OCI-LY1 (cell line): ENCODE data around the gene MRPL10.

Source experiments
- H2AFZ ChIP-seq: fragments of 200-600 bp; sonication (generic), shearing (Covaris generic); 2 replicates; pipeline ENCODE4 v1.6.0; 2014; ENCODE audit warnings: antibody characterized with exemption, mild to moderate bottlenecking, low read length
- H3F3A ChIP-seq: fragments of 200-600 bp; sonication (generic), shearing (Covaris generic); 2 replicates; pipeline ENCODE4 v1.6.0; 2014; ENCODE audit warnings: mild to moderate bottlenecking, antibody characterized with exemption, low read length, moderate library complexity; ENCODE audit not compliant: insufficient read depth
- H3K27ac ChIP-seq: fragments of 200-600 bp; sonication (generic); 2 replicates; pipeline ENCODE4 v1.5.1; 2014; ENCODE audit warnings: low read length, mixed run types, mild to moderate bottlenecking, low read depth; ENCODE audit not compliant: poor library complexity, severe bottlenecking
- H3K27me3 ChIP-seq: fragments of 200-600 bp; sonication (generic); 2 replicates; pipeline ENCODE4 v1.6.0; 2014; ENCODE audit warnings: antibody characterized with exemption, mild to moderate bottlenecking, low read length, moderate library complexity; ENCODE audit not compliant: insufficient read depth
- H3K36me3 ChIP-seq: fragments of 200-600 bp; sonication (generic); 2 replicates; pipeline ENCODE4 v1.6.1; 2014; ENCODE audit warnings: mild to moderate bottlenecking, antibody characterized with exemption, low read length, moderate library complexity, mixed read lengths; ENCODE audit not compliant: insufficient read depth
- H3K4me1 ChIP-seq: fragments of 200-600 bp; sonication (generic); 2 replicates; pipeline ENCODE4 v1.5.1; 2014; ENCODE audit warnings: mild to moderate bottlenecking, low read length, moderate library complexity; ENCODE audit not compliant: insufficient read depth, severe bottlenecking
- H3K4me2 ChIP-seq: fragments of 200-600 bp; sonication (generic), shearing (Covaris generic); 2 replicates; pipeline ENCODE4 v1.6.1; 2014; ENCODE audit warnings: low read length
- H3K4me3 ChIP-seq: fragments of 200-600 bp; sonication (generic); 2 replicates; pipeline ENCODE4 v1.5.1; 2014; ENCODE audit warnings: low read length, low read depth, mild to moderate bottlenecking, mixed read lengths; ENCODE audit not compliant: poor library complexity, severe bottlenecking
- H3K79me2 ChIP-seq: fragments of 200-600 bp; shearing (Covaris generic); 2 replicates; pipeline ENCODE4 v1.6.1; 2016; ENCODE audit warnings: mixed run types, low read length, mixed read lengths; ENCODE audit not compliant: insufficient read depth
- H3K9ac ChIP-seq: fragments of 200-600 bp; sonication (generic), shearing (Covaris generic); 2 replicates; pipeline ENCODE4 v1.6.1; 2014; ENCODE audit warnings: mild to moderate bottlenecking, low read length, mixed read lengths
- H3K9me2 ChIP-seq: fragments of 200-600 bp; sonication (generic), shearing (Covaris generic); 2 replicates; pipeline ENCODE4 v1.6.1; 2014; ENCODE audit warnings: low read depth, mild to moderate bottlenecking, low read length, mixed read lengths
- H3K9me3 ChIP-seq: fragments of 200-600 bp; shearing (Covaris generic); 2 replicates; pipeline ENCODE4 v1.6.1; 2014; ENCODE audit warnings: low read length, mixed read lengths
- H4K20me1 ChIP-seq: fragments of 200-600 bp; sonication (generic), shearing (Covaris generic); 2 replicates; pipeline ENCODE4 v1.6.0; 2016; ENCODE audit warnings: mild to moderate bottlenecking, low read length; ENCODE audit not compliant: insufficient read depth
- EZH2 ChIP-seq: fragments of 200-600 bp; sonication (generic), shearing (Covaris generic); IDR thresholded peaks from 2 replicates; pipeline ENCODE4 v1.8.0; 2017; ENCODE audit warnings: borderline replicate concordance, mixed run types, mild to moderate bottlenecking, antibody characterized with exemption, low read length, moderate library complexity, mixed read lengths
- TF ChIP-seq, protein P1 (sequence below): fragments of 200-600 bp; sonication (generic), shearing (Covaris generic); IDR thresholded peaks from 2 replicates; pipeline ENCODE4 v1.5.1; 2017; ENCODE audit warnings: mild to moderate bottlenecking, antibody characterized with exemption, low read length, moderate library complexity, mixed read lengths

MRPL10 gene

DNA sequence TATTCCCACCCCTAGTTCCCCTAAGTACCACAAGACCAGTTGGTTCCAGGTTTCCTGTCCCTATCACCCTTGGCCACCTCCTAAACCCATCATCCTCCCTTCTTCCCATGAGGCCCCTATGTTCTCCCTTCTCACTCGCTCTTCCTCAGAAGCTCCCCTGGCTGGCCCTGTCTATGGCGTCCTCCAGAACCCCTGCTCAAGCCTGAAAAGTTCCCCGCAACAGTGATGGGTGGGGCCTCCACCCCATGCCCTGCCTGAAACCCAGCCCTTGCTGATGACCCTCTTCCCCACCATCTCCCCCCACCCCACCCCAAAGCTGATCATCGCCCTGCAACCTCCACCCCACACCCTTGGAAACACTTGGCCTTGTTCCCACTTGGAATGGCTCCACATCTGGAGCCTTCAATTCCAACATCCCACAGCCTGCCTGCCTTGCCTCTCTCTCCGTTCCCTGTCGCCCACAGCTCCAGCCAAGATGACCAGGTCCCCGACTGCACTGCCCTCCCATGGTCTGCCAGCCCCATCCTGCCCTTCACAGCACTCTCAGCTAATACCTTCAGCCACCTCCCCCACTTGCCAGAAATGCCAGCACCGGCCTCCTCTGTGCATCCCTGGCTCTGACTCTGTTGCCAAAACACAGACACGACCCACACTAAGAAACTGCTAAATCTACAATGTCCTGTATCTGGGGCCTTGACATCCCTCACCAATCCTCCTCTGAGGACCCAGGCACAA, 20.3 kb downstream of the MRPL10 start:
- no peaks in the 10 kb centered on the region for H3K4me1 ChIP-seq
- no peak overlapping the region for H3K9ac ChIP-seq
- no peaks in the 10 kb centered on the region for H3K79me2 ChIP-seq
- H3K9me3 ChIP-seq = no peaks in the 10 kb centered on the region
- TF ChIP-seq, protein P1, sequence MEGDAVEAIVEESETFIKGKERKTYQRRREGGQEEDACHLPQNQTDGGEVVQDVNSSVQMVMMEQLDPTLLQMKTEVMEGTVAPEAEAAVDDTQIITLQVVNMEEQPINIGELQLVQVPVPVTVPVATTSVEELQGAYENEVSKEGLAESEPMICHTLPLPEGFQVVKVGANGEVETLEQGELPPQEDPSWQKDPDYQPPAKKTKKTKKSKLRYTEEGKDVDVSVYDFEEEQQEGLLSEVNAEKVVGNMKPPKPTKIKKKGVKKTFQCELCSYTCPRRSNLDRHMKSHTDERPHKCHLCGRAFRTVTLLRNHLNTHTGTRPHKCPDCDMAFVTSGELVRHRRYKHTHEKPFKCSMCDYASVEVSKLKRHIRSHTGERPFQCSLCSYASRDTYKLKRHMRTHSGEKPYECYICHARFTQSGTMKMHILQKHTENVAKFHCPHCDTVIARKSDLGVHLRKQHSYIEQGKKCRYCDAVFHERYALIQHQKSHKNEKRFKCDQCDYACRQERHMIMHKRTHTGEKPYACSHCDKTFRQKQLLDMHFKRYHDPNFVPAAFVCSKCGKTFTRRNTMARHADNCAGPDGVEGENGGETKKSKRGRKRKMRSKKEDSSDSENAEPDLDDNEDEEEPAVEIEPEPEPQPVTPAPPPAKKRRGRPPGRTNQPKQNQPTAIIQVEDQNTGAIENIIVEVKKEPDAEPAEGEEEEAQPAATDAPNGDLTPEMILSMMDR = no peak
- no peak for TF ChIP-seq EZH2
- H4K20me1 ChIP-seq = no peaks in the 10 kb centered on the region
- peaks cover 51% of the 10 kb centered on the region for H3K36me3 ChIP-seq
- no peaks in the 10 kb centered on the region for H3K9me2 ChIP-seq
- no peaks in the 10 kb centered on the region for H3F3A ChIP-seq
- H3K4me2 ChIP-seq = no peak overlapping the region
- H3K27me3 ChIP-seq = no peaks in the 10 kb centered on the region
- H3K27ac ChIP-seq = no peak overlapping the region
- H2AFZ ChIP-seq = no peak overlapping the region
- no peak overlapping the region for H3K4me3 ChIP-seq

DNA sequence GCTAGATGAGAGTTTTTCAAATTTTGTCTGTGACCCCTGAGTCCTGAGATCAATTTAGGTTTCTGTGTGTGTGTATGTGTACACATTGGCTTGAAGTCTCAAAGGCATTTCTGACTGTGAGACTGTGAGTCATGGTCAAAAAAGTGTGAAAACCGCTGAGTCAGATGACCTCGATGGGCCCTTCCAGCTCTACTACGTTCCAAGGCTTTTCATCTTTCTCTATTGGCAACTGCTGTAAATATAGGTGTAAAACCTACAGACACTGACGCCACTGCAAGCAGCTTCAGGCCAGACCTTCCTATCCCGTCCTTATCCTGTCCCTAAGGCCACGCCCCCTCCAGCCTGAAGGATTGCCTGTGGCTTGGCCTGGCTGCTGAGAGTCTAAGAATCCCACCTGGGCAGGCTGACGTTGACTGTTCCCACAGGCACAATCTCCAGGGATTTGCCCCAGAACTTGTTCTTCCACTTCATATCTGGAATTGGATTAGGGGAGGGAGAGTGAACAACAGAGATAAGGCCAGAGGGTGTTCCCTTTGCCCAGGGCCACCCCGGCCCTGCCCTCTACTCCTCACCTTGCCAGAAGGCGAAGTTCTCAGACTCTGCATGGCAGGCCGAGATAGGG, 21.0 kb downstream of the MRPL10 start:
- H3F3A ChIP-seq = no peaks in the 10 kb centered on the region
- no peak overlapping the region for H3K9ac ChIP-seq
- no peaks in the 10 kb centered on the region for H3K9me2 ChIP-seq
- H3K27me3 ChIP-seq = no peaks in the 10 kb centered on the region
- no peak overlapping the region for H3K27ac ChIP-seq
- no peak overlapping the region for H2AFZ ChIP-seq
- H3K4me1 ChIP-seq = no peaks in the 10 kb centered on the region
- no peak overlapping the region for H3K4me3 ChIP-seq
- TF ChIP-seq EZH2 = no peak
- TF ChIP-seq, protein P1 = no peak
- no peaks in the 10 kb centered on the region for H3K9me3 ChIP-seq
- no peaks in the 10 kb centered on the region for H4K20me1 ChIP-seq
- no peaks in the 10 kb centered on the region for H3K79me2 ChIP-seq
- H3K36me3 ChIP-seq = peaks cover 51% of the 10 kb centered on the region
- no peak overlapping the region for H3K4me2 ChIP-seq

DNA sequence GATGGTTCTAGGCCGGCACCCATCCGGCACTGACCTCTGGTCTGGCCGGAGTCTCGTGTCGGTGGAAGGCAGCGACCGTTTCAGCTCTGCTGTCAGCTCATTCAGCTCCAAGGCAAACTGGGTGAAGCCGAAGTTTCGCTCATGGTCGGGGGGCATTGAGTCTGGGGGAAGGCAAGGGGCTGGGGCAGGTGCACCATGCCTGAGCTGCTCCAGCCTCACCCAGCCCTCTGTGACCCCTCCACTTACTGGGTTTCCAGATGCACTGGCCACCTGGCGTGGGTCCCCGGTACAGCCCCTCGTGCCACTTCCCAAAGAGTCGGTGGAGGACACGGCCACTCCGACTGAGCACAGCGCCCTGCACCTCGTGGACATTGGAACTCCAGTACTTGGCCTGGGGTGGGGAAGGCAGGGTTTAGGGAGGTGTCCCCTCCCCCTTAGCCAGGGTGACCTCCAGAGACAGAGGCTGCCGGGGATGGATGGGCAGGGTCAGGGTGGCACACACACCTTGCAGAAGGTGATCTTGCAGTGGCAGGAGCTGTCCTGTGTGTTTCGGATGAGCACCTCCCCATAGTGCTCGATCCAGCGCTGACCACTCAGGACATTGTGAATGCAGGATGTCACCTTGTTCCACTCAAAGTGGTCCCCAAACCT, 22.4 kb downstream of the MRPL10 start:
- TF ChIP-seq, protein P1 = no peak
- TF ChIP-seq EZH2 = no peak

More for the DNA sequence above, 22.4 kb downstream of the MRPL10 start:
- Histone ChIP-seq H3F3A (no peaks in the 10 kb centered on the region), H3K79me2 (no peaks in the 10 kb centered on the region), H3K4me2 (no peak overlapping the region), H3K36me3 (peaks cover 45% of the 10 kb centered on the region), H3K9me3 (no peaks in the 10 kb centered on the region), H3K4me1 (no peaks in the 10 kb centered on the region), H3K27ac (no peak overlapping the region), H3K4me3 (no peak overlapping the region), H3K9me2 (no peaks in the 10 kb centered on the region), H3K27me3 (no peaks in the 10 kb centered on the region), H2AFZ (no peak overlapping the region), H3K9ac (no peak overlapping the region), H4K20me1 (no peaks in the 10 kb centered on the region)
